PC-3 (cell line): ENCODE measurements around the gene TNFRSF9. TPM values are rescaled to one million over a fixed set of nuclear protein-coding genes. Genes with fewer than 3 reads are reported as not detected.

ENCODE experiments used
- total RNA-seq: library from RNA; depleted of rRNA; stranded (reverse); fragments of >200 nt; gene quantifications from 2 replicates; pipeline ENCODE4 v1.2.3, GENCODE V29; 2014; rRNA removed

Gene TNFRSF9
- total RNA-seq, 1 experiment from 2014 or later, result 0.04 TPM

Other genes with a start within 250 kb of the TNFRSF9 start
- 64.2 and 67.2 TPM in 2 replicates for gene VAMP3, start 169.5 kb downstream of the TNFRSF9 start, total RNA-seq
- 4.3 and 5.4 TPM in 2 replicates for gene PER3, start 156.5 kb downstream of the TNFRSF9 start, total RNA-seq
- not detected in 2 replicates for gene UTS2, start 87.8 kb downstream of the TNFRSF9 start, total RNA-seq
- gene PARK7, start 20.9 kb upstream of the TNFRSF9 start, total RNA-seq, result 316 and 333 TPM in 2 replicates
- 218 and 227 TPM in 2 replicates for gene ERRFI1, start 85.5 kb upstream of the TNFRSF9 start, total RNA-seq